Neural progenitor cell (in vitro differentiated cells): Measurements from ENCODE around the gene TNNC1. TPM values are rescaled to one million over a fixed set of nuclear protein-coding genes. Genes with fewer than 3 reads are reported as not detected.

Experiments
- DNase-seq: peaks from one replicate; pipeline ENCODE4 v3.0.0-alpha.2; 2016; ENCODE audit warnings: low spot score
- H2AFZ ChIP-seq: fragments of 200-600 bp; sonication (generic); replicated peaks from 2 replicates; pipeline ENCODE4 v1.6.1; 2016; ENCODE audit warnings: antibody characterized with exemption
- H3F3A ChIP-seq: fragments of 200-600 bp; sonication (generic); 2 replicates; pipeline ENCODE4 v1.6.1; 2016; ENCODE audit warnings: antibody characterized with exemption, low read depth
- H3K27ac ChIP-seq: fragments of 200-600 bp; sonication (generic); 2 replicates; pipeline ENCODE4 v1.5.1; 2016; ENCODE audit warnings: mild to moderate bottlenecking
- H3K27me3 ChIP-seq: fragments of 200-600 bp; sonication (generic); 2 replicates; pipeline ENCODE4 v1.6.1; 2016; ENCODE audit warnings: mild to moderate bottlenecking, moderate library complexity
- H3K36me3 ChIP-seq: fragments of 200-600 bp; sonication (generic); 2 replicates; pipeline ENCODE4 v1.5.1; 2016
- H3K4me1 ChIP-seq: fragments of 200-600 bp; sonication (generic); 2 replicates; pipeline ENCODE4 v1.6.1; 2016; ENCODE audit warnings: mixed run types
- H3K4me2 ChIP-seq: fragments of 200-600 bp; sonication (generic); 2 replicates; pipeline ENCODE4 v1.6.1; 2016
- H3K4me3 ChIP-seq: fragments of 200-600 bp; sonication (generic); 2 replicates; pipeline ENCODE4 v1.5.1; 2016
- H3K79me2 ChIP-seq: fragments of 200-600 bp; sonication (generic); 2 replicates; pipeline ENCODE4 v1.6.1; 2016; ENCODE audit warnings: low read depth
- H3K9ac ChIP-seq: fragments of 200-600 bp; sonication (generic); 2 replicates; pipeline ENCODE4 v1.6.1; 2016
- H3K9me3 ChIP-seq: fragments of 200-600 bp; sonication (generic); 2 replicates; pipeline ENCODE4 v1.5.1; 2016; ENCODE audit warnings: low read depth
- H4K20me1 ChIP-seq: fragments of 200-600 bp; sonication (generic); 2 replicates; pipeline ENCODE4 v1.6.1; 2016; ENCODE audit warnings: low read depth
- H3K27ac Mint-ChIP-seq: 3 replicates; pipeline ENCODE4 v1.8.0; 2021; ENCODE audit warnings: mixed read lengths
- H3K27me3 Mint-ChIP-seq: 2 replicates; pipeline ENCODE4 v1.8.0; 2022; ENCODE audit warnings: low read depth, mild to moderate bottlenecking, inconsistent platforms, moderate library complexity, mixed read lengths; ENCODE audit not compliant: insufficient read depth
- H3K36me3 Mint-ChIP-seq: 3 replicates; pipeline ENCODE4 v1.8.0; 2021; ENCODE audit warnings: mixed read lengths
- H3K4me1 Mint-ChIP-seq: 3 replicates; pipeline ENCODE4 v1.8.0; 2021; ENCODE audit warnings: mixed read lengths
- H3K4me3 Mint-ChIP-seq: 3 replicates; pipeline ENCODE4 v1.8.0; 2021; ENCODE audit warnings: mild to moderate bottlenecking, moderate library complexity, mixed read lengths
- H3K9me3 Mint-ChIP-seq: 3 replicates; pipeline ENCODE4 v1.8.0; 2020; ENCODE audit warnings: mixed read lengths
- EZH2 ChIP-seq: fragments of 200-600 bp; sonication (generic); IDR thresholded peaks from 2 replicates; pipeline ENCODE4 v1.6.1; 2017; ENCODE audit warnings: antibody characterized with exemption, mild to moderate bottlenecking, moderate library complexity
- EZH2phosphoT487 ChIP-seq: fragments of 200-600 bp; sonication (generic); IDR thresholded peaks from 2 replicates; pipeline ENCODE4 v1.6.1; 2017; ENCODE audit warnings: antibody characterized with exemption
- total RNA-seq: library from RNA; depleted of rRNA; stranded (reverse); fragments of >200 nt; gene quantifications from 2 replicates; pipeline ENCODE4 v1.2.3, GENCODE V29; 2015; ENCODE audit warnings: low replicate concordance
- TF ChIP-seq, protein P1 (sequence below): fragments of 200-600 bp; sonication (generic); IDR thresholded peaks from 2 replicates; pipeline ENCODE4 v1.5.1; 2017; ENCODE audit warnings: antibody characterized with exemption, mild to moderate bottlenecking

Gene TNNC1
- total RNA-seq, 1 donor from 2014 or later, result 0.67 TPM

DNA sequence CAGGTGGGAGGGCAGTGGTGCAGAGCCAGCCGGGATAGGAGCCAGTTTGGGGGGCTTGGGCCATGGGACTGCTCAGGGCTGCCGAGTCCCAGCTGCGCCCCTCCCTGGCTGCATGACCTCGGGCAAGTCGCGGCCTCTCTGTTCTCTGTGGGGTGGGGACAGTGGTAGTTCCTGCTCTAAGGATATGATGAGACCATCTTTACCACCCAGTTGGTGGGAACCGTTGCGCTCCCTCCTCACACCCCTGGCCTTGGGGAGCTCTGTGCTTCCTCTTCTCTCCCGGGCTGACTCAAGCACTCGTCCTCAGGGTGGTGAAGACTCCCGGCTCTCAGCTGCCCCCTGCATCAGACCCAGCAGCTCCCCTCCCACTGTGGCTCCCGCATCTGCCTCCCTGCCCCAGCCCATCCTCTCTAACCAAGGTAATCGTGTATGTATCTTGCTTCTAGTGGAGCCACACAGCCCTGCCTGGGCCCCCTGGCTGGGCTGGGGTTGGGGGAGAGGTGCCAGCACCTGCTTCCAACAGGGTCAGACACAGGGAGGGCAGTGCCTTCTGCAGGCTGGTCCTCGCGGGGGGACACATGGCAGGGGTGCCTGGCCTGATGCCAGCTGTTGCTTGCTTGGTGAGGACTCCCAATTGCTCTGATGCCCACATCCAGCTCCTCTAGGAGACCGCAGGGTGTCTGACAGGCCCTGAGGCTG, 26.2 kb upstream of the TNNC1 start:
- no peak for DNase-seq
- H3K36me3 ChIP-seq, result no peaks in the 10 kb centered on the region

DNA sequence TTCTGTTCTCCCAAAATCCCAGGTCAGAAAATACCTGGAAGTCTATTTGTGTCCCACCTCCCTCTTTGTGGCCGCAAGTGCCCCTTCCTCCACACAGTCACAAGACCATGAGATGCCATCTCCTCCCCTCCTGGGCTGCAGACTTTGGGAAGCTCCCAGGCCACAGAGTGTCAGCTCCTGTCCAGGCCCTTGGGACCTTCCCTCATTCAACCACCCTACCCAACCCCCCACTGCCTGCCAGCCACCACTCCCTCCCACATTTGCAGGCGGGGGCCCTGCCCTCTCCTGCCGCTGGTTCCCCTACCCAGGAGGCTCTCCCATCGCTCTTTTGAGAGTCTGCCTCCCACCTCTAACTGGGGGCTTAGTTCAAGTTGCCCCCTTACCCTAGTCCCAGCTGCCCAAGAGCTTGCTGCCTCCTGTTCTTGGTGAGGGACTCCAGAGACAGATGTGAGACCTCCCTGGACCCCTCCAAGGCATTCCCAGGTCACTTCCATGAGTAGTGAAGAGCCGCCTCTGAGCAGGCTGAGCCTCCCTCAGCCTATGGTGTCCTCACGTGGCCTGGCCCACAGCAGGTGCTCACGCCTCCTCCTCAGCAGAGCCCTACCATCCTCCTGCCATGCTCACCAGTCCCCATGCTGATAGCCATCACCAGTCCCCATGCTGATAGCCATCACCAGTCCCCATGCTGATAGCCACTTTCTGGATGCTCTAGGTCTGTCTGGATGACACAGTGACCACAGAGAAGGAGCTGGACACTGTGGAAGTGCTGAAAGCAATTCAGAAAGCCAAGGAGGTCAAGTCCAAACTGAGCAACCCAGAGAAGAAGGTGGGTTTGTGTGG, 25.4 kb upstream of the TNNC1 start:
- Histone ChIP-seq H3K9ac (no peak overlapping the region), H2AFZ (no peak overlapping the region), H3K9me3 (no peaks in the 10 kb centered on the region), H3K27ac (no peak overlapping the region), H3K79me2 (no peaks in the 10 kb centered on the region), H3K27me3 (no peaks in the 10 kb centered on the region), H3K4me1 (no peaks in the 10 kb centered on the region), H3K4me3 (no peak overlapping the region), H3K36me3 (no peaks in the 10 kb centered on the region), H4K20me1 (peaks cover 12% of the 10 kb centered on the region), H3F3A (no peaks in the 10 kb centered on the region), H3K4me2 (no peak overlapping the region)
- peaks cover 43% of the 10 kb centered on the region for H3K36me3 Mint-ChIP-seq
- no peak for DNase-seq
- peaks cover 11% of the 10 kb centered on the region for H3K4me1 Mint-ChIP-seq
- H3K4me3 Mint-ChIP-seq, result no peak overlapping the region
- H3K27ac Mint-ChIP-seq, result no peak overlapping the region
- H3K9me3 Mint-ChIP-seq, result no peaks in the 10 kb centered on the region
- H3K27me3 Mint-ChIP-seq, result no peaks in the 10 kb centered on the region
- TF ChIP-seq, protein P1, sequence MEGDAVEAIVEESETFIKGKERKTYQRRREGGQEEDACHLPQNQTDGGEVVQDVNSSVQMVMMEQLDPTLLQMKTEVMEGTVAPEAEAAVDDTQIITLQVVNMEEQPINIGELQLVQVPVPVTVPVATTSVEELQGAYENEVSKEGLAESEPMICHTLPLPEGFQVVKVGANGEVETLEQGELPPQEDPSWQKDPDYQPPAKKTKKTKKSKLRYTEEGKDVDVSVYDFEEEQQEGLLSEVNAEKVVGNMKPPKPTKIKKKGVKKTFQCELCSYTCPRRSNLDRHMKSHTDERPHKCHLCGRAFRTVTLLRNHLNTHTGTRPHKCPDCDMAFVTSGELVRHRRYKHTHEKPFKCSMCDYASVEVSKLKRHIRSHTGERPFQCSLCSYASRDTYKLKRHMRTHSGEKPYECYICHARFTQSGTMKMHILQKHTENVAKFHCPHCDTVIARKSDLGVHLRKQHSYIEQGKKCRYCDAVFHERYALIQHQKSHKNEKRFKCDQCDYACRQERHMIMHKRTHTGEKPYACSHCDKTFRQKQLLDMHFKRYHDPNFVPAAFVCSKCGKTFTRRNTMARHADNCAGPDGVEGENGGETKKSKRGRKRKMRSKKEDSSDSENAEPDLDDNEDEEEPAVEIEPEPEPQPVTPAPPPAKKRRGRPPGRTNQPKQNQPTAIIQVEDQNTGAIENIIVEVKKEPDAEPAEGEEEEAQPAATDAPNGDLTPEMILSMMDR, result no peak
- TF ChIP-seq EZH2phosphoT487 (no peak), EZH2 (no peak)

More for the DNA sequence above, 26.2 kb upstream of the TNNC1 start:
- H3K4me3 ChIP-seq, result no peak overlapping the region
- H3K4me2 ChIP-seq, result no peak overlapping the region
- H3K4me3 Mint-ChIP-seq, result no peak overlapping the region
- H3K27me3 ChIP-seq, result no peaks in the 10 kb centered on the region
- H3K27ac Mint-ChIP-seq, result no peak overlapping the region
- no peak for TF ChIP-seq EZH2
- TF ChIP-seq EZH2phosphoT487, result no peak
- TF ChIP-seq, protein P1, result no peak
- no peaks in the 10 kb centered on the region for H3K9me3 ChIP-seq
- peaks cover 17% of the 10 kb centered on the region for H3K4me1 Mint-ChIP-seq
- no peaks in the 10 kb centered on the region for H3K4me1 ChIP-seq
- H2AFZ ChIP-seq, result no peak overlapping the region
- peaks cover 12% of the 10 kb centered on the region for H4K20me1 ChIP-seq
- no peak overlapping the region for H3K9ac ChIP-seq
- no peaks in the 10 kb centered on the region for H3K9me3 Mint-ChIP-seq
- no peak overlapping the region for H3K27ac ChIP-seq
- no peaks in the 10 kb centered on the region for H3F3A ChIP-seq
- H3K27me3 Mint-ChIP-seq, result no peaks in the 10 kb centered on the region
- no peaks in the 10 kb centered on the region for H3K79me2 ChIP-seq
- H3K36me3 Mint-ChIP-seq, result peaks cover 40% of the 10 kb centered on the region

DNA sequence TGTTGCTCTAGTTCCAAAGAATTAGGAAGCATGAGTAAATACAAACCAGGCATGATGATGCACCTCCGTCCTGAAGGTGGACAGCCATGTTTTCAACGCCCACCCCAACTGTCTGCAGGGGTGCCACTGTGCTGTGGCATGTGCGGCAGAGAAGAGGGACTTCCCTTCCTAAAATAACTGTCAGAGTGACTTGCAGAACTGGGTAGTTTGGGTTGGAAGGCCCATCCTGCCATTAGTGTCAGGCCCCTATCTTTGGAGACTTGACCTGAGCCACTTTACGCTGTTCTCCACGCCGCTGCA, 23.9 kb upstream of the TNNC1 start:
- H3K4me3 Mint-ChIP-seq, result no peak overlapping the region
- Histone ChIP-seq H3K36me3 (peaks cover 5% of the 10 kb centered on the region), H3F3A (no peaks in the 10 kb centered on the region), H3K9me3 (no peaks in the 10 kb centered on the region), H3K4me2 (no peak overlapping the region), H2AFZ (no peak overlapping the region), H4K20me1 (peaks cover 12% of the 10 kb centered on the region), H3K27ac (no peak overlapping the region), H3K4me3 (no peak overlapping the region), H3K79me2 (no peaks in the 10 kb centered on the region), H3K4me1 (no peaks in the 10 kb centered on the region), H3K9ac (no peak overlapping the region), H3K27me3 (no peaks in the 10 kb centered on the region)
- H3K36me3 Mint-ChIP-seq, result peaks cover 40% of the 10 kb centered on the region
- DNase-seq, result no peak
- H3K27ac Mint-ChIP-seq, result no peak overlapping the region
- TF ChIP-seq, protein P1, result no peak
- no peak for TF ChIP-seq EZH2
- TF ChIP-seq EZH2phosphoT487, result no peak
- no peaks in the 10 kb centered on the region for H3K9me3 Mint-ChIP-seq
- no peaks in the 10 kb centered on the region for H3K27me3 Mint-ChIP-seq
- H3K4me1 Mint-ChIP-seq, result peaks cover 3% of the 10 kb centered on the region
